GM21528 (cell line): ENCODE results near the gene CCNA1.
A peak's percentile ranks its signal among the peaks of the same experiment; 100 is the strongest.

Experiments
- ATAC-seq: cut with Tn5 transposase; IDR thresholded peaks from one replicate; pipeline ENCODE4 v1.9.1; 2021; ENCODE audit warnings: mild to moderate bottlenecking, moderate library complexity; ENCODE audit not compliant: unreplicated experiment, low FRiP score

CCNA1 gene

DNA sequence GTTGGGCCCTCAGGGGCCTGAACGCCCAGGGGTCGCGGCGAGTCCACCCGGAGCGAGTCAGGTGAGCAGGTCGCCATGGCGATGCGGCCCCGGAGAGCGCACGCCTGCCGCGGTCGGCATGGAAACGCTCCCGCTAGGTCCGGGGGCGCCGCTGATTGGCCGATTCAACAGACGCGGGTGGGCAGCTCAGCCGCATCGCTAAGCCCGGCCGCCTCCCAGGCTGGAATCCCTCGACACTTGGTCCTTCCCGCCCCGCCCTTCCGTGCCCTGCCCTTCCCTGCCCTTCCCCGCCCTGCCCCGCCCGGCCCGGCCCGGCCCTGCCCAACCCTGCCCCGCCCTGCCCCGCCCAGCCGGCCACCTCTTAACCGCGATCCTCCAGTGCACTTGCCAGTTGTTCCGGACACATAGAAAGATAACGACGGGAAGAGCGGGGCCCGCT, at the start of gene CCNA1:
CCNA1 (plus strand) TSS at position 390 of the 439 bp plus-strand sequence. CDS start 562 bp downstream, outside the sequence.
- ATAC-seq, result no peak

- ATAC-seq, result no peak
These were observed 46.8 kb upstream of the CCNA1 start for GRCh38 chr13:36385489-36385888.

GRCh38 chr13:36395280-36395679, 37.0 kb upstream of the CCNA1 start:
- ATAC-seq, result no peak

DNA sequence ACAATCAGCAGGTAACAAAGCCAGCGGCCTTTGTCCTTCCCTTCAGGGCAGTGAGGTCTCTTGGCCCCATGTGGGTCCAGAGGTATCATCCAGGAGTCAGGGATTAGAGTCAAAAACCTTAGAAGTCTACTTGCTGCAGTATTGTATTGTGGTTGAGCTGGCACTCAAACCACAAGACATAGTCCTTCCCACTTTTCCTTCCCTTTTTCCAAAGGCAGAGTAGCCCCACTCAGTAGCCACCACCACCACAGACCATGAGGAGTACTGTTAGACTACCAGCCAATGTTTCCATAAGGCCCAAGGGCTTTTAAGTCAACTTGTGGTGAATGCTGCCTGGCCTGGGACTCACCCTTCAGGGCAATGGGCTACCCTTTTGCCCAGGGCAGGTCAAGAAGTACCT, 27.1 kb upstream of the CCNA1 start:
- no peak for ATAC-seq

- no peak for ATAC-seq
These were observed 19.6 kb upstream of the CCNA1 start for GRCh38 chr13:36412736-36413135.

GRCh38 chr13:36413161-36413560, 19.1 kb upstream of the CCNA1 start:
- ATAC-seq, result no peak

- ATAC-seq, result no peak
These were observed 17.8 kb upstream of the CCNA1 start for GRCh38 chr13:36414461-36414860.

DNA sequence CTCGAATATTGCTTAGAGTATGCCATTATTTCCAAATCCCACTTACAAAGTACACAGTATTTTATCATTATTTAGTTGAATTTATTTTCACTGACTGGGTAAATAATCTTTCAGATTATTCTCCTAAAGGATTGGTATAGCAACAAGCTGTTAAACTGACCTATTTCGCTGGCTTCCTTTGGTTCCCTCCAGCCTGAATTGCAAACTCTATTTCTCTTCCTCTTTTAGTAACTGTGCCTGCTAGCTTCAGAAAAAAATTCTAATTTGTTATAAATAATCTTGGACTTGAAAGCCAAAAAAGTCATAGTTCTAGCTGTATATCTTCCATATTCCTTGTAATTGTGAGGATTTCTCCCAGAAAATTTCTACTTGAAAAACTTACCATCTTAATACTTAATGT, 15.0 kb upstream of the CCNA1 start:
- no peak for ATAC-seq

DNA sequence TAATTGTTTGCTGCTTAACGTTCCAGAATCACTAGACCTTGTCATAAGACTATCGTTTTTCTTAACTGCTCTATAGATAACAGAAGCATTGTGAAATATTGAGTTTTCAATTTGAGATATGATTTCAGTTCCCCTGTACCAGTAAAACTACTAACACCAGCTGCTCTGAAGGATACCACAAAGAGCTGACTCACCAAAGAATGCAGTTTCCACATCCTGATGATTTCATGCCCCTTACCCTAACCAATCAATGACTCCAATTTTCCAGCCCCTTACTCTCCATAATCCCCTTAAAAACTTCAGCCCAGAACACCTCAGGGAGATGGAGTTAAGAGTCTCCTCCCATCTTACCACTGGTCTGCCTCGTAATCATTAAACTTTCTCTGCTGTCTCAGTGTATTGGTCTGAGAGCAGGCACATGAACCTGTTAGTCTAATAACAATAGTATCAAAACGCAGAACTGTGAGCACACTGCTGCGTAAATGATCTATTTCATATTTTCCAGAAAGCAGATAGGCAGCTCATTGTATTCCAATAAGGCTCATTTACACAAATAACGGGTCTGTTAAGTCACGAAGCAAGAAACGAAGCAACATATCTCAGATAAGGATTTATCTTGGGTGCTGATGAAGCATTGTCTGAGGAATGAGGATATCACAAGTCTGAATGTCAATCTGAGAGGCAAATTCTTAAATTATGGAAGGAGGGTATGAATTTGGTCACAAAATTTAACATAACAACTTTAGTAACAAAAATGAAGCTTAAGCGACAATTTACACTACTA, 14.1 kb upstream of the CCNA1 start:
- ATAC-seq, result peak; percentile 66

GRCh38 chr13:36420437-36420891, 11.8 kb upstream of the CCNA1 start:
- no peak for ATAC-seq

GRCh38 chr13:36421447-36421846, 10.8 kb upstream of the CCNA1 start:
- ATAC-seq, result no peak

GRCh38 chr13:36428086-36428485, 4.2 kb upstream of the CCNA1 start:
- ATAC-seq, result no peak

DNA sequence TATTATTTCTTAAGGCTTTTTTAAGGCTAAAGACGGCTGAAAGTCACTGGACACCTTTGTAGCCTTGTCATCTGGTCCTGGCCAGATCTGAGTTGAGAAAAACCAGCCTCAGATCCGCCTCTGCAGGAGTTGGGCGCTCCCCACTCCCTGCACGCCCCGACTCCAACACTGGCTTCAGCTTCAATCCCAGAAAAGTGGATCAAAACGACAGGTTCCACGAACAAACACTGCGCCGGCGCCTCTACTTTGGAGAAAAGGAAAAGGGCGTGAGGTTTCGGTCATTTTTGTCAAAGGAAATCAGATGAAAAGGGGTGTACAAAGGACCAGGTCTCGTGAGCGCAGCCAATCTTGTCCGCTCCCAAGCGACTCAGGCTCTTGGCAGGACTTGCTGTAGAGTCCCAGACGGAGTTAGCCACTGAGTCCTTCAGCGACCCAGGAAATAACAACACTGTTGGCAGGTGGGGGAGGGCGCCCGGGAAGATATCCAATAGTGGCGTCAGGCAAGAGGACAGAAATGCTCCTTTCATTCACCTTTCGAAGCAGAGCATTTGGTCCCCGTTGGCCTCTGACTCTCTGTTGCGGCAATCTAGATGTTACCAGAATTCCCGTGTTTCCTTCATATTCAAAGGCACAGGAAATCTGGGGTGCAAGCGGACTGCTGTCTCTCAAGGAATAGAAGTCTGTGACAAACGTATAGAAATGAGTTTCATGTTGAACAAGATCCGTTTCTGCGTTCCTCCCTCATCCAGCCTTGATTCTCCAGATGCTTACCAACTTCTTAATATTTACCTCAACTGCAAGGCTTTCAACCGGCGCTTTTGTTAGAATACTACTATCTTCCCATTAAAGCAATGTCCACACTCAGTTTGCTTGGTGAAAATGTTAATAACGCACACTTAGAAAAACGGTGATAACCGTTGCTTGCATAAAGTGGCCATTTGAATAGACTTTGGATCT, 1.8 kb upstream of the CCNA1 start:
- no peak for ATAC-seq

DNA sequence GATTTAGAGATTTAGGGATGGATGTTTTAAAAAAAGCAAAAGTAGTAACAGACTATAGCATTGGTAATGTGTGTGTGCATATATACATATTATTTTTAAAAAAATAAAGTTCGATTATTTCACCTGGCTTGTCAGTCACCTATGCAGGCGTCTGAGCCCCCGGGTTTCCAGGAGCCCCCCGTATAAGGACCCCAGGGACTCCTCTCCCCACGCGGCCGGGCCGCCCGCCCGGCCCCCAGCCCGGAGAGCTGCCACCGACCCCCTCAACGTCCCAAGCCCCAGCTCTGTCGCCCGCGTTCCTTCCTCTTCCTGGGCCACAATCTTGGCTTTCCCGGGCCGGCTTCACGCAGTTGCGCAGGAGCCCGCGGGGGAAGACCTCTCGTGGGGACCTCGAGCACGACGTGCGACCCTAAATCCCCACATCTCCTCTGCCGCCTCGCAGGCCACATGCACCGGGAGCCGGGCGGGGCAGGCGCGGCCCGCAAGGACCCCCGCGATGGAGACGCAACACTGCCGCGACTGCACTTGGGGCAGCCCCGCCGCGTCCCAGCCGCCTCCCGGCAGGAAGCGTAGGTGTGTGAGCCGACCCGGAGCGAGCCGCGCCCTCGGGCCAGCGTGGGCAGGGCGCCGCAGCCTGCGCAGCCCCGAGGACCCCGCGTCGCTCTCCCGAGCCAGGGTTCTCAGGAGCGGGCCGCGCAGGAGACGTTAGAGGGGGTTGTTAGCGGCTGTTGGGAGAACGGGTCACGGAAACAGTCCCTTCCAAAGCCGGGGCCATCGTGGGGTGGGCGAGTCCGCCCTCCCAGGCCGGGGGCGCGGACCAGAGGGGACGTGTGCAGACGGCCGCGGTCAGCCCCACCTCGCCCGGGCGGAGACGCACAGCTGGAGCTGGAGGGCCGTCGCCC, 840 bp upstream of the CCNA1 start:
- no peak for ATAC-seq

DNA sequence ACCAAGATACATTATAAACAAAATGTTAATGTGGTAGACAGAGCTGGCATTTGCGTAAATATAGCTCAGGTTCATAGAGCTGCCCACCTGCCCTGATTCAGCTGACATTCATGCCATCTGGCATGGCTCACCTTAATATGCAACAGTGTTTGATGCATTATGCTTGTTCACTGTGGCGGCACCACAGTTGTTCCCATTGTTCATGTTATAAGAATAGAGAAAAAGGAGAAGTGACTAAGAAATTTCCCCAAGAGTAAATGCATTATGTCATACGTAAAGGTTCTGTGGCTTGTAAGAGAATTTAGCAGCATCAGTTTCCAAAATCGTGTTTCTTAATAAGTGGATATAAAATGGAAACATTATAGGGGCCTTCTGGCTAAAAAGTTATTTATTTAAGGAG, 4.5 kb downstream of the CCNA1 start:
- no peak for ATAC-seq

- no peak for ATAC-seq
These were observed 6.5 kb downstream of the CCNA1 start for GRCh38 chr13:36438594-36439483.

DNA sequence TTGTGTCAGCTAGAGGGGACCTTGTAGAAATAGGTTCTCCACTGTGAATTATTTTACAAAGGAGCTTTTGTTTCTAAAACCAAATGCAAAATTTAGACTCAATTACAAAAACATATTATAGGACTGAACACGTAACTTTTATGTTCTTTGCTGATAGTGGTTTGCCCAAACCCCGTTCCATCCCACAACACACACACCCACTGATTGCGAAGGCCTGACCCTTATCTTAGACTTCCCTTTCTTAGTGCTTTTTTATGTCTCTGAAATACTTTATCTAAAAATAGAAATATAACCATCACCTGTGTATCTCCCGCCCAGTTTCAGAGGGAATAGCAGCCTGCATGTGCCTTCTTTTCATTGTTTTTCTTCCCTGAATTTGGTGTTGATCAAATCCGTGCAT, 13.0 kb downstream of the CCNA1 start:
- ATAC-seq, result no peak

- ATAC-seq, result no peak
These were observed 13.6 kb downstream of the CCNA1 start for GRCh38 chr13:36445891-36446351.

DNA sequence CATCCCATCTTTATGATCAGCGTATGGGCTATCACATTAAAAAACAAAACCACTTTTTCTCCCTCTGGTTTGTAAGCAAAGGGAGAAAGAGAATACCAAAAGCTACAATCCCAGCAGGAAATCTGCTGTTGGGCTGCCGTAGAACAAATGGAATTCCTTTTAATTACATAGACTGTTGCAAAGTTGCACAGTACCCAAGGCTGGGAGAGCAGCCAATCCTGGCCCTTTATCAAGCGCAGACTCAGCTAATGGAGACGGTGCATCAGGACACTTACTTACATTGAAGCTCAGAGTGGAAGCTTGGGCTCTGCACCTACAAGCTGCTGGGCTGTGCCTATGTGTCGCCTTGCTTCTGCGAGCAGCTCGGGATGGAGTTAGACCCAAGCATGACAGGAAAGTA, 15.2 kb downstream of the CCNA1 start:
- ATAC-seq, result no peak
